ENCODE data around the gene FGD2. TPM values are rescaled to one million over a fixed set of nuclear protein-coding genes. Genes with fewer than 3 reads are reported as not detected.

Gene FGD2
- polyA plus RNA-seq, 1 donor from 2014 or later, result not detected

GRCh38 chr6:37061157-37061804 is 55.8 kb downstream of the FGD2 start:
- H2AFZ ChIP-seq (ENCODE audit: low read depth, low read length), result no peak overlapping the region
- no peak overlapping the region for H3K9ac ChIP-seq (ENCODE audit: low read length)
- H3K9me2 ChIP-seq (ENCODE audit: insufficient read depth, low read length), result no peaks in the 10 kb centered on the region
- no peak overlapping the region for H3K27ac ChIP-seq (ENCODE audit: low read length)
- H4K20me1 ChIP-seq (ENCODE audit: insufficient read depth), result no peaks in the 10 kb centered on the region
- H3F3A ChIP-seq (ENCODE audit: insufficient read depth, low read length, poor library complexity, severe bottlenecking), result no peaks in the 10 kb centered on the region
- no peaks in the 10 kb centered on the region for H3K36me3 ChIP-seq (ENCODE audit: insufficient read depth, low read length)
- no peaks in the 10 kb centered on the region for H3K27me3 ChIP-seq (ENCODE audit: insufficient read depth, low read depth, low read length)
- TF ChIP-seq MXI1 (conservative IDR thresholded peaks at IDR 0.05; ENCODE audit: poor library complexity, severe bottlenecking) (no peak), TAF1 (IDR thresholded peaks at IDR 0.05; ENCODE audit: low read depth) (no peak), REST (IDR thresholded peaks at IDR 0.05; ENCODE audit: borderline replicate concordance) (no peak), CTCF (IDR thresholded peaks at IDR 0.05; ENCODE audit: poor library complexity, severe bottlenecking) (no peak), RAD21 (conservative IDR thresholded peaks at IDR 0.05) (no peak), EZH2 (IDR thresholded peaks at IDR 0.05; ENCODE audit: borderline replicate concordance, insufficient read depth, low read length, poor library complexity, severe bottlenecking) (no peak), EP300 (conservative IDR thresholded peaks at IDR 0.05; ENCODE audit: poor library complexity, severe bottlenecking) (no peak), POLR2AphosphoS5 (IDR thresholded peaks at IDR 0.05) (no peak), SMC3 (conservative IDR thresholded peaks at IDR 0.05; ENCODE audit: poor library complexity) (no peak)
- H3K4me3 ChIP-seq (ENCODE audit: low read length), result no peak overlapping the region
- no peaks in the 10 kb centered on the region for H3K9me3 ChIP-seq (ENCODE audit: low read length)
- no peaks in the 10 kb centered on the region for H3K79me2 ChIP-seq (replicated peaks; ENCODE audit: insufficient read depth, low read length)
- no peak overlapping the region for H3K4me2 ChIP-seq (ENCODE audit: low read length)

GRCh38 chr6:37062424-37062823 is 57.0 kb downstream of the FGD2 start:
- TF ChIP-seq MXI1 (conservative IDR thresholded peaks at IDR 0.05; ENCODE audit: poor library complexity, severe bottlenecking), result no peak
- no peak for TF ChIP-seq SMC3 (conservative IDR thresholded peaks at IDR 0.05; ENCODE audit: poor library complexity)
- TF ChIP-seq REST (IDR thresholded peaks at IDR 0.05; ENCODE audit: borderline replicate concordance), result no peak
- TF ChIP-seq CTCF (IDR thresholded peaks at IDR 0.05; ENCODE audit: poor library complexity, severe bottlenecking), result no peak
- no peak for TF ChIP-seq POLR2AphosphoS5 (IDR thresholded peaks at IDR 0.05)
- TF ChIP-seq RAD21 (conservative IDR thresholded peaks at IDR 0.05), result no peak
- TF ChIP-seq TAF1 (IDR thresholded peaks at IDR 0.05; ENCODE audit: low read depth), result no peak
- no peak for TF ChIP-seq EZH2 (IDR thresholded peaks at IDR 0.05; ENCODE audit: borderline replicate concordance, insufficient read depth, low read length, poor library complexity, severe bottlenecking)
- TF ChIP-seq EP300 (conservative IDR thresholded peaks at IDR 0.05; ENCODE audit: poor library complexity, severe bottlenecking), result no peak
- Histone ChIP-seq H4K20me1 (ENCODE audit: insufficient read depth) (no peaks in the 10 kb centered on the region), H2AFZ (ENCODE audit: low read depth, low read length) (no peak overlapping the region), H3K9me2 (ENCODE audit: insufficient read depth, low read length) (no peaks in the 10 kb centered on the region), H3K9ac (ENCODE audit: low read length) (no peak overlapping the region), H3K9me3 (ENCODE audit: low read length) (no peaks in the 10 kb centered on the region), H3K4me2 (ENCODE audit: low read length) (no peak overlapping the region), H3K79me2 (replicated peaks; ENCODE audit: insufficient read depth, low read length) (no peaks in the 10 kb centered on the region), H3K36me3 (ENCODE audit: insufficient read depth, low read length) (no peaks in the 10 kb centered on the region), H3F3A (ENCODE audit: insufficient read depth, low read length, poor library complexity, severe bottlenecking) (no peaks in the 10 kb centered on the region), H3K4me3 (ENCODE audit: low read length) (no peak overlapping the region), H3K27me3 (ENCODE audit: insufficient read depth, low read depth, low read length) (no peaks in the 10 kb centered on the region), H3K27ac (ENCODE audit: low read length) (no peak overlapping the region)

Data from neural cell (in vitro differentiated cells).